GM12873 (cell line): ENCODE results near the gene IPO4.

ENCODE experiments used
- TF ChIP-seq, protein P1 (sequence below): IDR thresholded peaks from 2 replicates; pipeline ENCODE4 v1.5.1; 2012; ENCODE audit warnings: low read depth, mild to moderate bottlenecking, moderate library complexity, low read length, control low read depth; ENCODE audit not compliant: insufficient read depth; ENCODE audit errors: missing control alignments

Gene IPO4

DNA sequence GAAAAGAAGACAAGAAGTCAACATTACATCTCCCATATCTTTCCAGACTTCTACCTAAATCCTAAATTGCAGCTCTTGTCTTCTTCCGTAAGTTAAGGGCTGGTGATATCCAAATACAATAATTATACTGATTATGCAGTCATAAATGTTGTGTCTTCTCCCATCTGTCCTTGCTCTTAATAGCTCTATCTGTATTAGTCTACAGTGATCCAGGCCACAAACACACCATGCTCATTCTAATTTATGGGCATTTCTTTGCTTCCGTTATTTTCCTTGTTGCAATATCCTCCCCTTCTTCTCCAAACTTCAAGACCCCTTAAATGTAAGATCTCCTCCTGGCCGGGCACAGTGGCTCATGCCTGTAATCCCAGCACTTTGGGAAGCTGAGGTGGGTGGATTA is 30.9 kb upstream of the IPO4 start:
- TF ChIP-seq, protein P1, sequence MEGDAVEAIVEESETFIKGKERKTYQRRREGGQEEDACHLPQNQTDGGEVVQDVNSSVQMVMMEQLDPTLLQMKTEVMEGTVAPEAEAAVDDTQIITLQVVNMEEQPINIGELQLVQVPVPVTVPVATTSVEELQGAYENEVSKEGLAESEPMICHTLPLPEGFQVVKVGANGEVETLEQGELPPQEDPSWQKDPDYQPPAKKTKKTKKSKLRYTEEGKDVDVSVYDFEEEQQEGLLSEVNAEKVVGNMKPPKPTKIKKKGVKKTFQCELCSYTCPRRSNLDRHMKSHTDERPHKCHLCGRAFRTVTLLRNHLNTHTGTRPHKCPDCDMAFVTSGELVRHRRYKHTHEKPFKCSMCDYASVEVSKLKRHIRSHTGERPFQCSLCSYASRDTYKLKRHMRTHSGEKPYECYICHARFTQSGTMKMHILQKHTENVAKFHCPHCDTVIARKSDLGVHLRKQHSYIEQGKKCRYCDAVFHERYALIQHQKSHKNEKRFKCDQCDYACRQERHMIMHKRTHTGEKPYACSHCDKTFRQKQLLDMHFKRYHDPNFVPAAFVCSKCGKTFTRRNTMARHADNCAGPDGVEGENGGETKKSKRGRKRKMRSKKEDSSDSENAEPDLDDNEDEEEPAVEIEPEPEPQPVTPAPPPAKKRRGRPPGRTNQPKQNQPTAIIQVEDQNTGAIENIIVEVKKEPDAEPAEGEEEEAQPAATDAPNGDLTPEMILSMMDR, result no peak

DNA sequence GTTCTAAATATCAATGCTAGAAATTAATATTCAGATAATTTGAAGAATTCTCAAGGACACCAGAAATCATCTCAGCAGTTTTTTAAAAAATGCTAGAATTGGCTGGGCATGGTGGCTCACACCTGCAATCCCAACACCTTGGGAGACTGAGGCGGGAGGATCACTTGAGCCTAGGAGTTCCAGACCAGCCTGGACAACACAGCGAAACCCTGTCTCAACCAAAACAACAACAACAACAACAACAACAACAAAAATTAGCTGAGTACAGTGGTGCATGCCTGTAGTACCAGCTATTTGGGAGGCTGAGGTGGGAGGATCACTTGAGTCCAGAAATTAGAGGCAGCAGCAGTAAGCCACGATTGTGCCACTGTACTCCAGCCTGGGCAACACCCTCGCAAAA is 30.5 kb upstream of the IPO4 start:
- TF ChIP-seq, protein P1, result no peak

DNA sequence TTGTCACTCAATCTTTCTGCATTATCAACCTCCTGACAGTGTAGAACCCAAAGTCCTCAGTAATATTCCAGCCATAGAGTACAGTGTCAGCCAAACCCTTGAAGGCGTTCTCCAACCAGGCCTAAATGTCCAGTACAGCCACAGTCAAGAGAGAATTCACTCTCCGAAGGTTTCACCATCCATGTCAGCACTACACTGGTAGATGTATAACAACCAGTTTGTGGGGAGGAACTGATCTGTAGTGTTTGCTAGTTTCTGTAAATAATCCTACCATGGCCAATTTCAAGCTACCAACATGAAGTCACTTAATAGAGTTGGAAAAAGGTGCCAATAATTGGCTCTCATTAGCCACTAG is 27.7 kb upstream of the IPO4 start:
- TF ChIP-seq, protein P1, result no peak

DNA sequence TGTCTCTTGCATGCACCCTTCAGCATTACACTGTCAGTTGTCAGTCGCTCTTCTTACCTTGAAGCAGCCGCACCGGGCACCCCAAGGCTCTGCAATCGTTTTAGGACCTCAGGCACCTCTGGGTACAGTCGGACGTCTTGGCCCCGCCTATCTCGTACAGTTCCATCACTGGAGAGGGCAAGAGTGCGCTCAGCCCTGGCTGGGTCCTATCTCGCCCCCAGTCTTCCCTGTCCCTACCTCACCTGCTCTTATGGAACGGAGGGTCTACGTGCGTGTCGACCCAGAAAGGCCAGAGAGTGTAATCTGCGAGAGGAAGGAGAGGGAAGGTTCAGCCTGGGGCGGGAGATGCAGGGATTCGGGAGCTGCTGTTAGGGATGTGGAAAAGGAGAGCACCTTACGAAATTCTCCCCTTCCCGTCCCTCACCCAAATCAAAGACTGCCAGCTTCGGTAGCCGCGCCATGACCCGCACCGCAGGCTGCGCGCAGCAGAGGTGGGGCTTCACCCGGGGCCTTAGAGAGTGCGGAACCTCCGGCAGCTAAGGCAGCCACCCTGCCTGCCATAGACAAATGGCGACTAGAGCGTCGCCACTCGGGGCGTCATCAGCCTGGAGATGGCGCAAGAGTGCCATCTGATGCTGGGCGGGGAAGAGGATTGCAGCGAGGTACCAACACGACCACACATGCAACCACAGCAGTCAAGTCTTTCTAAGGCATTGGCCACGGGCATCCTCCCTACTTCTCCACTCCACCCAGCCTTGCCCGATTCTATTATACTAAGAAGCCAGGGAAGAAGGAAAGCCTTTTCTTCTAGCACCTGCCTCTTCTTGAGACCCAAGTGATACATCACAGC is 27.1 kb upstream of the IPO4 start, which contains the start of gene MDP1:
MDP1 (minus strand) TSS at position 572 of the 850 bp plus-strand sequence; CDS start at position 461, 111 bp downstream.
- TF ChIP-seq, protein P1, result peak; percentile 87

DNA sequence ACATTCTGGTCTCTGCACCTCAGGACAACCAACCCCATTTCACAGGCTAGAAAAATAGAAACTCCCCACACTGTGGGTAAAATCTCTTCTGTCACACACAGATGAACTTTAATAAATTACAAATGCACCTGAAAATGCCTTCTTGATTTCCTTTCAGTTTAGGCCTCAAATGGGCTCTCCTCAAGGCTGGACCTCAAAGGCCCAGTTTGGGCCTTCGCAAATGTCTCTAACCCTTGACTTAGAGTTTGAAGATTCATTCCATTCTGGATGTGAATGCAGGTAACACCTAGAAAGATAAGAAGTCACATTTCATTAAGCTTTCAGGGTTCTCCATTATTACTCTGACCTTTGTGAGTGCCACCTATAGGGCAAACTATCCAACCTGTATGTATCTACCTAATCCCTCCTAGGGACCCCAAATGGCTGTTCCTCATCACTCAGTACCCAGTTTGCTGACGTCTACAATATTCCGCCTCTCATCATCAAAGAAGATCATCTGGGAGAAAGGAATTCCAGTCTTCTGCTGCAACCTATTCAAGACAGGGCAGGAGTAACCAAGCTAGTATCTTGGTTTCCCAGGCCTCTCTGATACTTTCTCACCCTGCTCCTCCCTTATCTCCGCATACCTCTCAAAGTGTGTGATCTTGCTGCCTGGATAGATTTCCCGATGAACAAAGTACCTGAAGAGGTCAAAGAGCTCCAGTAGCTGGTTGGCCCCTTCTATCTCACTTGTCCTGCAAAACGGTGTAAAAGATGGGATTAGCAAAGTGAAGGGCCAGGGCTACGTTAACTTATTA is 25.4 kb upstream of the IPO4 start:
- TF ChIP-seq, protein P1, result no peak

DNA sequence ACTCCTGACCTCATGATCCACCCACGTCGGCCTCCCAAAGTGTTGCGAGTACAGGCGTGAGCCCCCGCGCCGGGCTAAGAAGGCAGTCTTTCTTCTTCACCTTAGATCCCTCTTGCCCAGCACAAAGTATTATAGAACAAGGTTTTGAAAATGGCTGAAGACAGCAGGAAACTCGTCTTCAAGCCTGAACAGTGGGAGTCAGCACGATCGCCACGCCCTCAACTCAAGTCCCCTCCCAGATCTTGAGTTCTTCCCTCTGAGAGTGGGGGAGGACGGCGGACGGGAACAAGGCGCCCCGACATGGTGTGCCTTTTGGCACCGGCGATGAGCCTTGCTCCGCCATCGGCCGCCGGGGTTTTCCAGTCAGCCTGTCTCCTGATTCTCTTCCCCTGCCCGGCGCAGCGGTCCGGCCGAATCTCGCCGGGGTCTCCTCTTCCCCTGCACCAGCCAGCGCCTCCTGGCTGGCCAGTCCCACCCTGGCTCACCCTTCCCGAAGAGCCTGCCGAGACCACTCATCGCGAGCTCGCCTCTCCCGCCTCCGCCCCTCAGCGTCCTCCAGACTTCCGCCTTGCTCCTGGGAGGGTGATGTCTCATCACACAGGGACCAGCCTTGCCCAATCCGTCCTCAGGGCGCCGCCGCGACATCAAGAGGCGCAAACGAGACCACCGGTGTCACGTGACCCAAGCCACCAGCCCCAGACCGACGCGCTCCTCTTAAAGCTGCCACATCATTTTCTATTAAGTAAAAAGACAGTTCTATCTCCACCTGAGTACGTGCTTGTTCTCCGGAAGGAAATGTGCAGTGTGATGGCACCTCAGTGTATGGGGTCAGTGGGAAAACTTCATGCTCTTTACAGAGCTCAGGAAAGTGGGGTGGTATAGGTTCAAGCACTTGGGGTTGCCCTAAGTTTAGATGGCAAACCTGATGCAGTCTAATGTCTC is 24.6 kb upstream of the IPO4 start, which contains the start of gene CHMP4A:
CHMP4A (minus strand) TSS at position 565 of the 942 bp plus-strand sequence; CDS start at position 516, 49 bp downstream.
- TF ChIP-seq, protein P1, result no peak
